HepG2 (cell line): Measurements from ENCODE around the gene IQCE. TPM values are rescaled to one million over a fixed set of nuclear protein-coding genes. Genes with fewer than 3 reads are reported as not detected.
A peak's percentile ranks its signal among the peaks of the same experiment; 100 is the strongest.

Experiments
- AGO1 ChIP-seq: fragments of 200-400 bp; formaldehyde crosslinking; IDR thresholded peaks from 2 replicates; pipeline ENCODE4 v1.6.1; 2017; ENCODE audit warnings: mild to moderate bottlenecking, low read depth, low read length, moderate library complexity; ENCODE audit not compliant: poor library complexity, severe bottlenecking
- CC2D1A ChIP-seq: sonication (generic); formaldehyde crosslinking; IDR thresholded peaks from 2 replicates; pipeline ENCODE4 v1.8.1; 2023; ENCODE audit warnings: mild to moderate bottlenecking, missing genetic modification reagents
- CEBPB ChIP-seq: IDR thresholded peaks from 2 replicates; pipeline ENCODE4 v1.6.1; 2011; ENCODE audit warnings: low read depth, low read length, improper control_type of control experiment, borderline replicate concordance
- EP300 ChIP-seq, 3 experiments: sonication (generic) in 1 of 3; formaldehyde crosslinking in 1 of 3; IDR thresholded peaks; 2 replicates each; pipeline versions ENCODE4 v1.5.1 to v1.6.1; 2011 to 2020; ENCODE audit warnings: low read depth in 2 of 3, low read length in 2 of 3, borderline replicate concordance in 1 of 3, improper control_type of control experiment in 1 of 3, mild to moderate bottlenecking in 1 of 3, missing genetic modification reagents in 1 of 3, moderate library complexity in 1 of 3
- ETV6 ChIP-seq: sonication (generic); formaldehyde crosslinking; conservative IDR thresholded peaks from 2 replicates; pipeline ENCODE4 v1.4.0; 2020; ENCODE audit warnings: missing genetic modification reagents
- FOXK1 ChIP-seq: sonication (generic); formaldehyde crosslinking; IDR thresholded peaks from 2 replicates; pipeline ENCODE4 v1.4.0; 2020; ENCODE audit warnings: low read depth, missing genetic modification reagents, borderline replicate concordance
- JARID2 ChIP-seq: sonication (generic); formaldehyde crosslinking; IDR thresholded peaks from 2 replicates; pipeline ENCODE4 v1.8.1; 2023; ENCODE audit warnings: missing genetic modification reagents, inconsistent platforms; ENCODE audit not compliant: insufficient replicate concordance
- PCBP1 ChIP-seq: fragments of 200-400 bp; formaldehyde crosslinking; IDR thresholded peaks from 2 replicates; pipeline ENCODE4 v1.6.1; 2017; ENCODE audit warnings: mild to moderate bottlenecking, low read depth, low read length, borderline replicate concordance
- PHF20 ChIP-seq: sonication (generic); formaldehyde crosslinking; IDR thresholded peaks from 2 replicates; pipeline ENCODE4 v1.5.0; 2020; ENCODE audit warnings: mild to moderate bottlenecking, missing genetic modification reagents
- RBFOX2 ChIP-seq: fragments of 200-400 bp; formaldehyde crosslinking; IDR thresholded peaks from 2 replicates; pipeline ENCODE4 v1.6.1; 2017; ENCODE audit warnings: low read depth, mild to moderate bottlenecking, low read length
- SALL1 ChIP-seq: sonication (generic); formaldehyde crosslinking; IDR thresholded peaks from 2 replicates; pipeline ENCODE4 v1.8.0; 2022; ENCODE audit warnings: mild to moderate bottlenecking, missing genetic modification reagents
- ZC3H13 ChIP-seq: sonication (generic); formaldehyde crosslinking; IDR thresholded peaks from 2 replicates; pipeline ENCODE4 v1.8.1; 2023; ENCODE audit warnings: mild to moderate bottlenecking, missing genetic modification reagents, moderate library complexity
- ZNF10 ChIP-seq: sonication (generic); formaldehyde crosslinking; IDR thresholded peaks from 2 replicates; pipeline ENCODE4 v1.4.0; 2020; ENCODE audit warnings: mild to moderate bottlenecking, low read depth, missing genetic modification reagents, borderline replicate concordance
- ZNF296 ChIP-seq: sonication (generic); formaldehyde crosslinking; conservative IDR thresholded peaks from 2 replicates; pipeline ENCODE4 v1.5.0; 2020; ENCODE audit warnings: mild to moderate bottlenecking, missing genetic modification reagents
- ZNF451 ChIP-seq: sonication (generic); formaldehyde crosslinking; IDR thresholded peaks from 2 replicates; pipeline ENCODE4 v1.5.0; 2020; ENCODE audit warnings: mild to moderate bottlenecking, missing genetic modification reagents
- ZNF589 ChIP-seq: sonication (generic); formaldehyde crosslinking; conservative IDR thresholded peaks from 2 replicates; pipeline ENCODE4 v1.8.0; 2022; ENCODE audit warnings: mild to moderate bottlenecking, moderate library complexity, missing genetic modification reagents
- ZNF775 ChIP-seq: sonication (generic); formaldehyde crosslinking; IDR thresholded peaks from 2 replicates; pipeline ENCODE4 v1.4.0; 2020; ENCODE audit warnings: missing genetic modification reagents, mild to moderate bottlenecking, moderate library complexity, borderline replicate concordance
- ZNF850 ChIP-seq: sonication (generic); formaldehyde crosslinking; conservative IDR thresholded peaks from 2 replicates; pipeline ENCODE4 v1.9.0; 2021; ENCODE audit warnings: mild to moderate bottlenecking, missing genetic modification reagents
- polyA plus RNA-seq, 8 experiments: library from polyadenylated mRNA; depleted of rRNA in 3 of 8; stranded (reverse) in 7 of 8; unstranded in 1 of 8; fragments of >200 nt; fragmentation: Illumina TruSeq in 4 of 8; extraction: Trizol in 4 of 8; gene quantifications; 2 replicates each; pipeline versions ENCODE4 v1.2.1 to v1.2.3, GENCODE V29; 2011 to 2016; ENCODE audit warnings: low read depth in 4 of 8, missing spikeins in 1 of 8, mixed read lengths in 1 of 8; ENCODE audit not compliant: insufficient read depth in 1 of 8
- total RNA-seq, 5 experiments: library from RNA; depleted of rRNA; stranded (reverse); fragments of >200 nt; fragmentation: Illumina TruSeq; extraction: Trizol; gene quantifications; 2 replicates each; pipeline ENCODE4 v1.2.3, GENCODE V29; 2016; ENCODE audit warnings: low read depth in 1 of 5
- TF ChIP-seq, protein P1 (sequence below): sonication (generic); formaldehyde crosslinking; IDR thresholded peaks from 2 replicates; pipeline ENCODE4 v1.5.1; 2020; ENCODE audit warnings: mild to moderate bottlenecking, missing genetic modification reagents, borderline replicate concordance
- TF ChIP-seq, protein P2 (sequence below): IDR thresholded peaks from 2 replicates; pipeline ENCODE4 v1.6.1; 2016; ENCODE audit warnings: mild to moderate bottlenecking
- TF ChIP-seq, protein P3 (sequence below): sonication (generic); formaldehyde crosslinking; IDR thresholded peaks from 2 replicates; pipeline ENCODE4 v1.5.1; 2020; ENCODE audit warnings: missing genetic modification reagents, mild to moderate bottlenecking, borderline replicate concordance

IQCE gene
- total and polyA plus RNA-seq, 2 of the 13 experiments (the other 11 are each of a cell fraction or from before 2014, with no cell fraction given) = 1.5 to 2.5 TPM

DNA sequence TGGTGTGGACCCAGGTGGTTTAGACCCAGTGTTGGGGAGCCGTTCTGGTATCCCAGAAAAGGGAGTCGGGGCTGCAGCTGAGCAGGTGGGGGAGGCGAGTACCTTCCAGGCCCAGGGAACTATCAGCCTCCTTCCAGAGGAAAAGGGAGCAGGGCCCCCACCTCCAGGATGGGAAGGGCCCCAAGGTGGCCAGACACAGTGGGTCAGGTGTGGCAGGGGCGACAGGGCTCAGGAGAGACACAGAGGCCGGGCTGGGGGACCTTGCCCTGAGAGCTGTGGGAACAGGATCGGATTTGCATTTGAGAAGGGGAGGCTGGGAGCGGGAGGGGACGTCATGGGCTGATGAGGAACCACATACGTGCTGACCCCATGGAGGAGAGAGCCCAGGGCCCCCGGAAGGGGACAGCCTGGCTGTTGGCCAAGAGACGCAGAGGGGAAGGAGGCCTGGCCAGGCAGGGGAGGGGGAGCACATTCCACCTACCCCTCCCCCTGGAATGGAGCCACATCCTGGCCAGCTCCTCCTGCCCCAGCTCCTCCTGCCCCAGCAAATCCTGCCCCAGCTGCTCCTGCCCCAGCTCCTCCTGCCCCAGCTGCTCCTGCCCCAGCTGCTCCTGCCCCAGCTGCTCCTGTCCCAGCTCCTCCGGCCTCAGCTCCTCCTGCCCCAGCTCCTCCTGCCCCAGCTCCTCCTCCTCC lies 63.3 kb downstream of the IQCE start (continued):
- TF ChIP-seq ZNF775 (CRISPR knock-in tag) = no peak
- TF ChIP-seq ZNF10 (CRISPR knock-in tag) = no peak
- TF ChIP-seq, protein P1, sequence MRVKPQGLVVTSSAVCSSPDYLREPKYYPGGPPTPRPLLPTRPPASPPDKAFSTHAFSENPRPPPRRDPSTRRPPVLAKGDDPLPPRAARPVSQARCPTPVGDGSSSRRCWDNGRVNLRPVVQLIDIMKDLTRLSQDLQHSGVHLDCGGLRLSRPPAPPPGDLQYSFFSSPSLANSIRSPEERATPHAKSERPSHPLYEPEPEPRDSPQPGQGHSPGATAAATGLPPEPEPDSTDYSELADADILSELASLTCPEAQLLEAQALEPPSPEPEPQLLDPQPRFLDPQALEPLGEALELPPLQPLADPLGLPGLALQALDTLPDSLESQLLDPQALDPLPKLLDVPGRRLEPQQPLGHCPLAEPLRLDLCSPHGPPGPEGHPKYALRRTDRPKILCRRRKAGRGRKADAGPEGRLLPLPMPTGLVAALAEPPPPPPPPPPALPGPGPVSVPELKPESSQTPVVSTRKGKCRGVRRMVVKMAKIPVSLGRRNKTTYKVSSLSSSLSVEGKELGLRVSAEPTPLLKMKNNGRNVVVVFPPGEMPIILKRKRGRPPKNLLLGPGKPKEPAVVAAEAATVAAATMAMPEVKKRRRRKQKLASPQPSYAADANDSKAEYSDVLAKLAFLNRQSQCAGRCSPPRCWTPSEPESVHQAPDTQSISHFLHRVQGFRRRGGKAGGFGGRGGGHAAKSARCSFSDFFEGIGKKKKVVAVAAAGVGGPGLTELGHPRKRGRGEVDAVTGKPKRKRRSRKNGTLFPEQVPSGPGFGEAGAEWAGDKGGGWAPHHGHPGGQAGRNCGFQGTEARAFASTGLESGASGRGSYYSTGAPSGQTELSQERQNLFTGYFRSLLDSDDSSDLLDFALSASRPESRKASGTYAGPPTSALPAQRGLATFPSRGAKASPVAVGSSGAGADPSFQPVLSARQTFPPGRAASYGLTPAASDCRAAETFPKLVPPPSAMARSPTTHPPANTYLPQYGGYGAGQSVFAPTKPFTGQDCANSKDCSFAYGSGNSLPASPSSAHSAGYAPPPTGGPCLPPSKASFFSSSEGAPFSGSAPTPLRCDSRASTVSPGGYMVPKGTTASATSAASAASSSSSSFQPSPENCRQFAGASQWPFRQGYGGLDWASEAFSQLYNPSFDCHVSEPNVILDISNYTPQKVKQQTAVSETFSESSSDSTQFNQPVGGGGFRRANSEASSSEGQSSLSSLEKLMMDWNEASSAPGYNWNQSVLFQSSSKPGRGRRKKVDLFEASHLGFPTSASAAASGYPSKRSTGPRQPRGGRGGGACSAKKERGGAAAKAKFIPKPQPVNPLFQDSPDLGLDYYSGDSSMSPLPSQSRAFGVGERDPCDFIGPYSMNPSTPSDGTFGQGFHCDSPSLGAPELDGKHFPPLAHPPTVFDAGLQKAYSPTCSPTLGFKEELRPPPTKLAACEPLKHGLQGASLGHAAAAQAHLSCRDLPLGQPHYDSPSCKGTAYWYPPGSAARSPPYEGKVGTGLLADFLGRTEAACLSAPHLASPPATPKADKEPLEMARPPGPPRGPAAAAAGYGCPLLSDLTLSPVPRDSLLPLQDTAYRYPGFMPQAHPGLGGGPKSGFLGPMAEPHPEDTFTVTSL (CRISPR knock-in tag) = peak; percentile 81
- TF ChIP-seq CC2D1A = no peak
- TF ChIP-seq, protein P2, sequence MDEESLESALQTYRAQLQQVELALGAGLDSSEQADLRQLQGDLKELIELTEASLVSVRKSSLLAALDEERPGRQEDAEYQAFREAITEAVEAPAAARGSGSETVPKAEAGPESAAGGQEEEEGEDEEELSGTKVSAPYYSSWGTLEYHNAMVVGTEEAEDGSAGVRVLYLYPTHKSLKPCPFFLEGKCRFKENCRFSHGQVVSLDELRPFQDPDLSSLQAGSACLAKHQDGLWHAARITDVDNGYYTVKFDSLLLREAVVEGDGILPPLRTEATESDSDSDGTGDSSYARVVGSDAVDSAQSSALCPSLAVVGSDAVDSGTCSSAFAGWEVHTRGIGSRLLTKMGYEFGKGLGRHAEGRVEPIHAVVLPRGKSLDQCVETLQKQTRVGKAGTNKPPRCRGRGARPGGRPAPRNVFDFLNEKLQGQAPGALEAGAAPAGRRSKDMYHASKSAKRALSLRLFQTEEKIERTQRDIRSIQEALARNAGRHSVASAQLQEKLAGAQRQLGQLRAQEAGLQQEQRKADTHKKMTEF (CRISPR knock-in tag) = peak; percentile 64; the same call in 1 of the 2 replicates
- TF ChIP-seq EP300 (IDR thresholded peaks at IDR 0.05; ENCODE audit: low read depth in 2 of 2, low read length in 2 of 2) = peak in 1 of 2 experiments; percentile 80; a peak in 2 of 4 replicates
- TF ChIP-seq EP300 (CRISPR knock-in tag; IDR thresholded peaks at IDR 0.05; ENCODE audit: borderline replicate concordance) = peak; percentile 55; the same call in 1 of the 2 replicates
- TF ChIP-seq ZNF589 (CRISPR knock-in tag) = no peak
- TF ChIP-seq ZC3H13 (CRISPR knock-in tag) = peak; percentile 70
- no peak for TF ChIP-seq AGO1
- TF ChIP-seq SALL1 = peak; percentile 92
- TF ChIP-seq PCBP1 = peak; percentile 95; the same call in 1 of the 2 replicates
- peak; percentile 64; the same call in 1 of the 2 replicates for TF ChIP-seq FOXK1 (CRISPR knock-in tag)
- peak; percentile 74; the same call in 1 of the 2 replicates for TF ChIP-seq ZNF451 (CRISPR knock-in tag)
- TF ChIP-seq CEBPB = no peak
- TF ChIP-seq RBFOX2 = peak; percentile 74
- TF ChIP-seq PHF20 (CRISPR knock-in tag) = peak; percentile 55
- TF ChIP-seq ZNF296 (CRISPR knock-in tag) = peak; percentile 32; the same call in 1 of the 2 replicates
- no peak for TF ChIP-seq JARID2 (CRISPR knock-in tag)
- TF ChIP-seq, protein P3, sequence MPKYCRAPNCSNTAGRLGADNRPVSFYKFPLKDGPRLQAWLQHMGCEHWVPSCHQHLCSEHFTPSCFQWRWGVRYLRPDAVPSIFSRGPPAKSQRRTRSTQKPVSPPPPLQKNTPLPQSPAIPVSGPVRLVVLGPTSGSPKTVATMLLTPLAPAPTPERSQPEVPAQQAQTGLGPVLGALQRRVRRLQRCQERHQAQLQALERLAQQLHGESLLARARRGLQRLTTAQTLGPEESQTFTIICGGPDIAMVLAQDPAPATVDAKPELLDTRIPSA = peak; percentile 16; the same call in 1 of the 2 replicates
- no peak for TF ChIP-seq ETV6 (CRISPR knock-in tag)
- TF ChIP-seq ZNF850 (CRISPR knock-in tag) = 0 out of 2 replicates have a peak, but pooled peaks have one; percentile 81
